GM10266 (cell line): ENCODE results near the gene PPP1R8.
"Not testable (repeated sequence)": the region's sequence is repeated elsewhere in the genome, so short reads cannot be mapped to it uniquely, and the experiment has no call there.

Experiments used
- DNase-seq: peaks from one replicate; pipeline ENCODE4 v3.0.0; 2012; ENCODE audit errors: extremely low spot score
- TF ChIP-seq, protein P1 (sequence below): IDR thresholded peaks from 2 replicates; pipeline ENCODE4 v1.5.1; 2012; ENCODE audit warnings: mild to moderate bottlenecking, low read depth; ENCODE audit not compliant: control insufficient read depth, insufficient read depth; ENCODE audit errors: missing control alignments

Gene PPP1R8

DNA sequence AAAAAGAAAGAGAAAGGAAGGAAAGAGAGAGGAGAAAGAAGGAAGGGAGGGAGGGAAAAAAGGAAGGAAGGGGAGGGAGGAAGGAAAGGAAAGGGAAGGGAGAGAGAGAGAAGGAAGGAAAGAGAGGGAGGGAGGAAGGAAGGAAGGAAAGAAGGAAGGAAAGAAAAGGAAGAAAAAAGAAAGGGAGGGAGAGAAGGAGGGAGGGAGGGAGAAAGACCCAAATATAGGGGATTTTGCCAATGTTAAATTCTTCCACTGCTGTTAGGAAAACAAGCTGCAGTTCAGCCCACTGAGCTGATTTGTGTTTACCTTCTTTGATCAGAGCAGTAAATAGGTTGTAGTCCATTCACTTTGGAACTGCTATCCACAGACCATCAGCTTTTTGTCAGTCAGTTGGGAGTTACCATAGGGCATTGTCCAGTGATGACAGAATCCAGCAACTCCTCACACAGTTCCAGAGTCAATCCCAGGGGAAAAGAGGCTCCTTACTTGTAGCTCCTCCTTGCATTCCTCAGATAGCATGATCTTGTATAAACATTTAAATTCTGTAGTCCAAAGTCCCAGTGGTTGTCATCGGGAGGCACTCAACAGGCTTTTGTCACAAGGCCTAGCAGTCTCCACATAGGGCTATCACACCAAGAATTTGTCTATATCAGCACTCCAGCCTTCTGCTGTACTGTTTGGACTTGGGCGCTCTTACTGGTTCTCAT is 13.5 kb upstream of the PPP1R8 start:
- no peak for DNase-seq
- TF ChIP-seq, protein P1, sequence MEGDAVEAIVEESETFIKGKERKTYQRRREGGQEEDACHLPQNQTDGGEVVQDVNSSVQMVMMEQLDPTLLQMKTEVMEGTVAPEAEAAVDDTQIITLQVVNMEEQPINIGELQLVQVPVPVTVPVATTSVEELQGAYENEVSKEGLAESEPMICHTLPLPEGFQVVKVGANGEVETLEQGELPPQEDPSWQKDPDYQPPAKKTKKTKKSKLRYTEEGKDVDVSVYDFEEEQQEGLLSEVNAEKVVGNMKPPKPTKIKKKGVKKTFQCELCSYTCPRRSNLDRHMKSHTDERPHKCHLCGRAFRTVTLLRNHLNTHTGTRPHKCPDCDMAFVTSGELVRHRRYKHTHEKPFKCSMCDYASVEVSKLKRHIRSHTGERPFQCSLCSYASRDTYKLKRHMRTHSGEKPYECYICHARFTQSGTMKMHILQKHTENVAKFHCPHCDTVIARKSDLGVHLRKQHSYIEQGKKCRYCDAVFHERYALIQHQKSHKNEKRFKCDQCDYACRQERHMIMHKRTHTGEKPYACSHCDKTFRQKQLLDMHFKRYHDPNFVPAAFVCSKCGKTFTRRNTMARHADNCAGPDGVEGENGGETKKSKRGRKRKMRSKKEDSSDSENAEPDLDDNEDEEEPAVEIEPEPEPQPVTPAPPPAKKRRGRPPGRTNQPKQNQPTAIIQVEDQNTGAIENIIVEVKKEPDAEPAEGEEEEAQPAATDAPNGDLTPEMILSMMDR, result no peak

DNA sequence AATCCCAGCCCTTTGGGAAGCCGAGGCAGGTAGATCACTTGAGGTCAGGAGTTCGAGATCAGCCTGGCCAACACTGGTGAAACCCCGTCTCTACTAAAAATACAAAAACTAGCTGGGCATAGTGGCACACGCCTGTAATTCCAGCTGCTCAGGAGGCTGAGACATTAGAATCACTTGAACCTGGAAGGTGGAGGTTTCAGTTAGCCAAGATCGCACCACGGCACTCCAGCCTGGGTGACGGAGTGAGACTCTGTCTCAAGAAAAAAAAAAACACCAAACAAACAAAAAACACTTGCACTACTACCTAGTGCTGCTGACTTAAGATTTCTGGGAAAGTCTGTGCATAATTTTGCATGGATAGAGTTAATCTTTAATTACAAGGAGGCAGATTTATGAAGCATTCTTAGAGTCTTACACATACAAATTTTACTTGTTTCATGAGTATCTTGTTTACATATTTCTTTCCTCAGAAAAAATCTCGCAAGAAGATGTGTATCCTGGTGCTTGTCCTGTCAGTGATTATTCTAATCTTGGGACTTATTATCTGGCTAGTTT is 8.7 kb upstream of the PPP1R8 start:
- TF ChIP-seq, protein P1, result no peak
- DNase-seq, result no peak

DNA sequence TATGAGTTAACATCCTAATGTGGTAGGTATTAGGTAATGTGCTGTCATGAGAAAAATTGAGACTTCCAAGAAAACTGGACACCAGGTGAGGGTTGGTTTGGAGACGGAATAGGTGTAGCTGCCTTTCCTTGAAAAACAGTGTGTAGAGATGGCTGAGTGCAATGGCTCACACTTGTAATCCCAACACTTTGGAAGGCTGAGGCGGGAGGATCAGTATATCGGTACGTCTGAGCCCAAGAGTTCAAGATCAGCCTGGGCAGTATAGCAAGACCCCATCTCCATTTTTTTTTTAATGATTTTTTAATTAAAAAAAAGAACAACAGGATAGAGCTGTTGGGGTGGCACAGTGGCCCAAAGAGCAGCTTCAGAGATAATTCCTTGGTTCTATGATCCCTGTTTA is 6.8 kb upstream of the PPP1R8 start:
- TF ChIP-seq, protein P1, result no peak

DNA sequence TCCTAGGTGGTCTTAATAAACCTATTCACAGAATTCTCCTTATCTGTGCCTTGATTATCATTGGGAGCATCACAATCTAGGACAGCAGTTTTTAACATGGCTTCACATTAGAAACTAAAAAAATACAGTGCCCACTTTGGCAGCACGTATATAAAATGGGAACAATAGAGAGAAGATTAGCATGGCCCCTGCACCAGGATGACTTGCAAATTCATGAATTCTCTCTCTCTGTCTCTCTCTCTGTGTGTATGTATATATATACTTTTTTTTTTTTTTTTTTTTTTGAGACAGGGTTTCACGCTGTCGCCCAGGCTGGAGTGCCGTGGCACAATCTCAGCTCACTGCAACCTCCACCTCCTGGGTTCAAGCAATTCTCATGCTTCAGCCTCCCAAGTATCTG is 6.2 kb upstream of the PPP1R8 start:
- TF ChIP-seq, protein P1, result no peak
- DNase-seq, result no peak

More for the DNA sequence above, 6.8 kb upstream of the PPP1R8 start:
- DNase-seq, result no peak

DNA sequence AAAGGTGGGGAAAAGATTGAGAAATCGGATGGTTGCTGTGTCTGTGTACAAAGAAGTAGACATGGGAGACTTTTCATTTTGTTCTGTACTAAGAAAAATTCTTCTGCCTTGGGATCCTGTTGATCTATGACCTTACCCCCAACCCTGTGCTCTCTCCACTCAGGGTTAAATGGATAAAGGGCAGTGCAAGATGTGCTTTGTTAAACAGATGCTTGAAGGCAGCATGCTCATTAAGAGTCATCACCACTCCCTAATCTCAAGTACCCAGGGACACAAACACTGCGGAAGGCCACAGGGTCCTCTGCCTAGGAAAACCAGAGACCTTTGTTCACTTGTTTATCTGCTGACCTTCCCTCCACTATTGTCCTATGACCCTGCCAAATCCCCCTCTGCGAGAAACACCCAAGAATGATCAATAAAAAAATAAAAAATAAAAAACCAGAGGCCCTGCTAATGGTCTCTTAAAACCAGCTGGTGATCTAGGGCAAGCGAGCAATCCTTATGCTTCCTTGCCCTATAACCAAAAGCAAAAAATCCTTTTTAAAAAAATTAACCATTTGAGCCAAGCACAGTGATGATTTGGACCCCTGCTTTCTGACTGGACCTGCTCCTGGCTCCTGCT is 1.1 kb upstream of the PPP1R8 start:
- DNase-seq, result not testable (repeated sequence)

DNA sequence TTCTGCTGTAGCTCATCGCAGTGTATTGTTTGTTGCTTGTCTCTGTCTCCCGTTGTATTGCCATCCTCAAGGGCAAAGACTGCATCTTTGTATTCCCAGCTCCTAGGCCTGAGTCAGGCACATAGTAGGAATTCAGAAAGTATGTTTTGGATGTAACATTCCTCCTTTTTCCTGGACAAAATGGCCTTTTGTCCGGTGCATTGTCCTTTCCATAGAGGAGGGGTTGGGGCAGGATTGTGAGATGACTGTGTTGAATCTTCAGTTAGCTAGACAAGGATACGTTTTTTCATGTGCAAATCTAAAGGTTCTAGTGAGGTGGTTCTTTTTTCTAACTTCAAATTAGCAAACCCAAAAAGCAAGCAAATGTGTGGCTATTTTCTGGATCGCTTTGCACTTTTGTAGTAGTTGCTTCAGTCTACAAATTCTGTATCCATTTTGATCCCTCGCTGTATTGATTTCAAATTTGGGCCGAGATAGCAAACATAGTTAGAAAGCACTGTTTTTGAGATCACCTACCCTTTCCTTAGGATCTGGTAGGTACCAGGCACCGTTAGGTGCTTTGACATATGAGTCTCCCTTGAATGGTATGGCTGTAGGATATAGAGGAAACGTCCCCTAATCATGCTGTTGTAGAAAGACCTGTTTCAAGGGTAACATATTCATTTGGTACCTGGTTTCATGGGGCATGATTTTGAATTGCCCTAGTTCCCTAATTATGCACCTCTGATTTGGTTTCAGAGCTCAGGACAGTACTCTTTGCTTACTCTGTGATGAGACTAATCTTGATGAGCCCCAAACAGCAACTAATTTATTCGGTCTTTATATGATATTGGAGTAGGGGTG is 1.2 kb downstream of the PPP1R8 start:
- no peak for DNase-seq
- TF ChIP-seq, protein P1, result no peak

DNA sequence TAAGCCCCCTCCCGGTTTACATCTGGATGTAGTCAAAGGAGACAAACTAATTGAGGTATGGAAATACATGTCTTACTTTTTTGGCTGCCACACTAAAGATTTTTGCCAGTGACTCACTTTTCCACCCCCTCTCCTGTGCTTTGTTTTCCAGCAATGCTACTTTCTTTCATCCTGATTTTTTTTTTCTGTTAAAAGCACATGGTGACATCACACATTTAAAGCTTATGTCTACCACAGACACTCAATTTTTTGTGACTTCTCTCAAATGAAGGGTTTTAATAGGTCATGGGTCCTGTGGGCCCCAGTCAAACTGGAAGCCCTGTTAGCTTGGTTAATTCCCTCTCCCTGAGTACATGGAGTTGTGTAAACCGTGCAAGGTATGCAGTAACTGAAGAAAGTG is 2.2 kb downstream of the PPP1R8 start:
- TF ChIP-seq, protein P1, result no peak
- DNase-seq, result no peak
